DOHH2 (cell line): ENCODE data around the gene SYNDIG1.

Experiments
- H3F3A ChIP-seq: fragments of 200-600 bp; sonication (generic), shearing (Covaris generic); 2 replicates; pipeline ENCODE4 v1.6.0; 2016; ENCODE audit warnings: antibody characterized with exemption, mild to moderate bottlenecking; ENCODE audit not compliant: control insufficient read depth, insufficient read depth
- H3K27ac ChIP-seq: fragments of 200-600 bp; sonication (generic); 2 replicates; pipeline ENCODE4 v1.5.1; 2014; ENCODE audit warnings: low read depth, mild to moderate bottlenecking, low read length, moderate library complexity
- H3K27me3 ChIP-seq: fragments of 200-600 bp; sonication (generic); 2 replicates; pipeline ENCODE4 v1.6.1; 2014; ENCODE audit warnings: mild to moderate bottlenecking, low read length, mixed read lengths; ENCODE audit not compliant: control insufficient read depth
- H3K36me3 ChIP-seq: fragments of 200-600 bp; sonication (generic); 2 replicates; pipeline ENCODE4 v1.6.1; 2014; ENCODE audit warnings: mild to moderate bottlenecking, low read length, moderate library complexity, mixed read lengths; ENCODE audit not compliant: control insufficient read depth
- H3K4me1 ChIP-seq: fragments of 200-600 bp; sonication (generic); 2 replicates; pipeline ENCODE4 v1.6.1; 2014; ENCODE audit warnings: mild to moderate bottlenecking, low read length, mixed read lengths; ENCODE audit not compliant: control insufficient read depth
- H3K4me2 ChIP-seq: fragments of 200-600 bp; sonication (generic); 2 replicates; pipeline ENCODE4 v1.6.0; 2014; ENCODE audit warnings: mild to moderate bottlenecking, low read length, moderate library complexity
- H3K4me3 ChIP-seq: fragments of 200-600 bp; sonication (generic); 2 replicates; pipeline ENCODE4 v1.5.1; 2014; ENCODE audit warnings: mild to moderate bottlenecking, low read length, mixed read lengths
- H3K79me2 ChIP-seq: fragments of 200-600 bp; sonication (generic); 2 replicates; pipeline ENCODE4 v1.6.1; 2014; ENCODE audit warnings: mild to moderate bottlenecking, low read length, mixed read lengths; ENCODE audit not compliant: control insufficient read depth
- H3K9me2 ChIP-seq: fragments of 200-600 bp; sonication (generic); replicated peaks from 2 replicates; pipeline ENCODE4 v1.6.1; 2014; ENCODE audit warnings: mild to moderate bottlenecking, low read length, mixed read lengths; ENCODE audit not compliant: control insufficient read depth
- H3K9me3 ChIP-seq: fragments of 200-600 bp; sonication (generic); 2 replicates; pipeline ENCODE4 v1.6.1; 2014; ENCODE audit warnings: antibody characterized with exemption, low read length, mixed read lengths; ENCODE audit not compliant: control insufficient read depth, insufficient read depth
- H4K20me1 ChIP-seq: fragments of 200-600 bp; sonication (generic); 2 replicates; pipeline ENCODE4 v1.6.0; 2014; ENCODE audit warnings: low read depth, mild to moderate bottlenecking, antibody characterized with exemption, low read length, moderate library complexity; ENCODE audit not compliant: control insufficient read depth, insufficient read depth
- CTCF ChIP-seq: fragments of 200-600 bp; sonication (generic); IDR thresholded peaks from one replicate; pipeline ENCODE4 v1.5.1; 2014; ENCODE audit warnings: antibody characterized with exemption, mild to moderate bottlenecking, low read depth, low read length; ENCODE audit not compliant: poor library complexity, severe bottlenecking
- EZH2phosphoT487 ChIP-seq: fragments of 200-600 bp; sonication (generic); IDR thresholded peaks from 2 replicates; pipeline ENCODE4 v1.6.1; 2017; ENCODE audit warnings: borderline replicate concordance, mild to moderate bottlenecking, antibody characterized with exemption, low read length, moderate library complexity, mixed read lengths

Gene SYNDIG1

DNA sequence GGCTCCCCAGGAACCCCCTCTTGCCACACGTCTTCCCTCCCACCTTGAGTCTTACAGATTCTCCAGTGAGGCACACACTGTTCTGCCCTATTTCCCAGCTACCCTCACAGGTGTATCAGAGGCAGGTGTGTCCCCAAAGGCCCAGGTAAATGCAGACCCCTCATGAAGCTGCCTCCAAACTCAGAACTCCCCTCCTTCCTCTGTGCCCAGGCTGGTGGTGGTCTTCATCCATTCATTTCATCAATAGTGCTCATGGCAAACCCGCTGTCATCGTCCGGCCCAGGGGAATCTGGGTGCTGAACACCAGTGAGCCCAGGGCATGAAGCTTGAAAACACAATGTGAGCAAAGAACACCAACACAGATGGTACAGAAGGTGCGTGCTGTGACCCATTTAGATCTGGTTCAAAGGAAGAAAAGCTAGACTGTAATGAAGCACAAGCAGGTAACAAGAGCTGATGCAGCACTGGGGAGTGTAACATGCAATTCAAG is 213.1 kb downstream of the SYNDIG1 start:
- Histone ChIP-seq H3K36me3 (no peaks in the 10 kb centered on the region), H3K9me2 (no peaks in the 10 kb centered on the region), H4K20me1 (no peaks in the 10 kb centered on the region), H3K27ac (no peak overlapping the region), H3K27me3 (no peaks in the 10 kb centered on the region), H3F3A (no peaks in the 10 kb centered on the region), H3K4me3 (no peak overlapping the region), H3K79me2 (no peaks in the 10 kb centered on the region), H3K9me3 (no peaks in the 10 kb centered on the region), H3K4me1 (no peaks in the 10 kb centered on the region), H3K4me2 (no peak overlapping the region)
- TF ChIP-seq CTCF, result no peak
- TF ChIP-seq EZH2phosphoT487, result no peak

GRCh38 chr20:24683676-24684075 is 214.2 kb downstream of the SYNDIG1 start:
- TF ChIP-seq EZH2phosphoT487 (no peak), CTCF (no peak)
- no peak overlapping the region for H3K27ac ChIP-seq
- no peaks in the 10 kb centered on the region for H3K9me3 ChIP-seq
- H3K27me3 ChIP-seq, result no peaks in the 10 kb centered on the region
- no peaks in the 10 kb centered on the region for H3F3A ChIP-seq
- H3K4me1 ChIP-seq, result no peaks in the 10 kb centered on the region
- H3K79me2 ChIP-seq, result no peaks in the 10 kb centered on the region
- H3K36me3 ChIP-seq, result no peaks in the 10 kb centered on the region
- H3K4me3 ChIP-seq, result no peak overlapping the region
- no peaks in the 10 kb centered on the region for H4K20me1 ChIP-seq
- no peak overlapping the region for H3K4me2 ChIP-seq
- no peaks in the 10 kb centered on the region for H3K9me2 ChIP-seq

- Histone ChIP-seq H3K9me3 (no peaks in the 10 kb centered on the region), H3K4me3 (no peak overlapping the region), H4K20me1 (no peaks in the 10 kb centered on the region), H3K4me2 (no peak overlapping the region), H3K27ac (no peak overlapping the region), H3K79me2 (no peaks in the 10 kb centered on the region), H3K27me3 (no peaks in the 10 kb centered on the region), H3F3A (no peaks in the 10 kb centered on the region), H3K4me1 (no peaks in the 10 kb centered on the region), H3K9me2 (no peaks in the 10 kb centered on the region), H3K36me3 (no peaks in the 10 kb centered on the region)
- no peak for TF ChIP-seq CTCF
- TF ChIP-seq EZH2phosphoT487, result no peak
Measured at GRCh38 chr20:24684421-24684871, 215.0 kb downstream of the SYNDIG1 start.
